Loucy (cell line): ENCODE results near the gene GCNT2.

ENCODE experiments used
- EZH2phosphoT487 ChIP-seq: fragments of 200-600 bp; IDR thresholded peaks from 2 replicates; pipeline ENCODE4 v1.6.1; 2018; ENCODE audit warnings: antibody characterized with exemption, mild to moderate bottlenecking, moderate library complexity, borderline replicate concordance
- TF ChIP-seq, protein P1 (sequence below): fragments of 200-600 bp; sonication (generic); conservative IDR thresholded peaks from 2 replicates; pipeline ENCODE4 v1.5.1; 2014; ENCODE audit warnings: mild to moderate bottlenecking, antibody characterized with exemption, low read length

DNA sequence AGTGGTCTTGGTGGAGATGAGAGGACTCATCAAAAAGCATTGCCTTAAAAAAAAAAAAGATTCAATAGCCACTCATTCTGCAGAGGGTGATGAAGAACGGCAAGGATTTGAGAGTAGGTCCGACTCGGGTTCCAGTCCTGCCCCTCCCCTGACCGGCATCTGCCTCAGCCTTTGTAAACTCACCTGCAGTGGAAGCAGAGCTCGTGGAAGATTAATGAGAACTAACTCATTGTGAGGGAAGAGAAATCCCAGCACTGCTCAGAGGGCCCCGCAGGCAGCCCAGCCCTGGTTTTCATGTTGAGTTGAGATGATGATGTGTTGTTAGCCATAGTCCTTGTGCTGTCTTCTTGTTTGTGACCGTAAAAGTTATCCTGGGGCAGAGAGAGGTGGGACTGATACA lies 59.4 kb downstream of the GCNT2 start:
- TF ChIP-seq, protein P1, sequence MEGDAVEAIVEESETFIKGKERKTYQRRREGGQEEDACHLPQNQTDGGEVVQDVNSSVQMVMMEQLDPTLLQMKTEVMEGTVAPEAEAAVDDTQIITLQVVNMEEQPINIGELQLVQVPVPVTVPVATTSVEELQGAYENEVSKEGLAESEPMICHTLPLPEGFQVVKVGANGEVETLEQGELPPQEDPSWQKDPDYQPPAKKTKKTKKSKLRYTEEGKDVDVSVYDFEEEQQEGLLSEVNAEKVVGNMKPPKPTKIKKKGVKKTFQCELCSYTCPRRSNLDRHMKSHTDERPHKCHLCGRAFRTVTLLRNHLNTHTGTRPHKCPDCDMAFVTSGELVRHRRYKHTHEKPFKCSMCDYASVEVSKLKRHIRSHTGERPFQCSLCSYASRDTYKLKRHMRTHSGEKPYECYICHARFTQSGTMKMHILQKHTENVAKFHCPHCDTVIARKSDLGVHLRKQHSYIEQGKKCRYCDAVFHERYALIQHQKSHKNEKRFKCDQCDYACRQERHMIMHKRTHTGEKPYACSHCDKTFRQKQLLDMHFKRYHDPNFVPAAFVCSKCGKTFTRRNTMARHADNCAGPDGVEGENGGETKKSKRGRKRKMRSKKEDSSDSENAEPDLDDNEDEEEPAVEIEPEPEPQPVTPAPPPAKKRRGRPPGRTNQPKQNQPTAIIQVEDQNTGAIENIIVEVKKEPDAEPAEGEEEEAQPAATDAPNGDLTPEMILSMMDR, result no peak
- no peak for TF ChIP-seq EZH2phosphoT487
